ENCODE measurements around the gene NYNRIN. TPM values are rescaled to one million over a fixed set of nuclear protein-coding genes. Genes with fewer than 3 reads are reported as not detected.

Gene NYNRIN
- total RNA-seq, 1 donor from 2014 or later, result 15.5 TPM

DNA sequence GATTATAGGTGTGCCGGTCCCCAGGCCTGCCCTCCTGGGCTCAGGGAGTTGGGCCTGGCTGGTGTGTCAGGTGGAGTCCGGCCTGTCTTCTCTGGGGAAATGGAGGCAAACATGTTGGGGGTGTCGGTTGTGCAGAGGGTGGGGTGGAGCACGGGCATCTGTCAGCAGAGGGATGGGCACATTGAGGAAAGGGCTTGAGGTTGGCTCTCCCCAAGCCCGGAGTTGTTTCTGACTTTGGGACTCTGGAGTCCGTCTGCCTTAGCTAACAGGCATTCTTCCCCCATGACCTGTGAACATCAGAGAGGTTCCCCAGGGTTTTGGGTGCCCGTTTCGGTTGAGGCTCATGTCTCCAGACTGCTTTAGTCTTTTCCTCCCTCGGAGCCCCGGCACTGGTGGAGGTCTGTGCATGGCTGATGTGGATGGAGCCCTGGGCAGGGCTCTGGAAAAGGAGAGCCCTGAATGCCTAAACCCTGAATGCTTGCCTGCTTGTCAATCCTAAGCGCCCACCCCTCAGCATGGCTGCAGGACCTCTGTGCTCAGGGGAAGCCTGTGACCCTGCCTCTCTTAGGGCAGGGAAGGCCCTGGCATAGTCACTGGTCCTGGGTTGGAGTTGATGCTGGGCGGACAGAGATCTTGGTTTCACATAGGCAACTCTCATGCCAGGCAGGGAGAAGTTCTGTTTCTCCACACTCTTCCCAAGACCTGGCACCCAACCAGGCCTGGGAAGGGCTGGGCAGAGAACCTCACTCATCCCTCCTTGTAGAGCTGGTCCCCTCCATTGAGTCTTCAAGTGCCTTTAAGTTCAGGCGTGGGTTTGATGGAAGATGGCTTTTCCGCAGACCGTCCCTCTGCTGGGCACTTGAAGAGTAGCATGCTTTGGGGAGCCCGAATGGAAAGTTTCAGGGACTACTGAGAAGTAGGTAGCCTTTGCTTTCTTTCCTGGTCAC, 12.9 kb downstream of the NYNRIN start:
- peak; percentile 68 for DNase-seq (ENCODE audit: low spot score)

DNA sequence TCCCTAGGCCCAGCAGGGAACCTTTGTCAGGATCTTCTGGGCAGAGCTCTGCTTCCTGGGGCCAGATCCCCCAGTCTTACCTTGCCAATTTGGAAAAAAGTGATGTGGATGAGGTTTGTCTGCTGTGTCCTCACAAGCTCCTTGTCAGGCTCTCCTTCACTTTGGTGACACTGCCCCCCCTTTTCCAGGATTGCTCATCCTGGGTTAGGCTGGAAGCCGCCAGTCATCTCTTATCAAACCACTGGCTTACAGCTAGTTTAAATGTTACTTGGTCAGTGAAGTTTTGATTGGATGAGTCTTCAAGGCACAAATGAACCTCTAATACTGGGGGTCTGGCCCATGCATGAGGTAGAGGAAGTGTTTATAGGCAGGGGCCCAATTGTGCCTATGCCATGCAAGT, 15.3 kb downstream of the NYNRIN start:
- Mint-ChIP-seq H3K27me3 (ENCODE audit: insufficient read depth, low read depth) (peaks cover 8% of the 10 kb centered on the region), H3K9me3 (no peaks in the 10 kb centered on the region), H3K4me1 (peaks cover 3% of the 10 kb centered on the region), H3K36me3 (peaks cover 6% of the 10 kb centered on the region), H3K27ac (no peak overlapping the region), H3K4me3 (peak overlapping the region; percentile 18)
- Histone ChIP-seq H3K36me3 (no peaks in the 10 kb centered on the region), H4K20me1 (ENCODE audit: low read depth) (peaks cover 8% of the 10 kb centered on the region), H3F3A (ENCODE audit: low read depth) (no peaks in the 10 kb centered on the region), H3K4me1 (no peaks in the 10 kb centered on the region), H3K79me2 (ENCODE audit: low read depth) (no peaks in the 10 kb centered on the region), H3K27me3 (peaks cover 4% of the 10 kb centered on the region), H3K9me3 (ENCODE audit: low read depth) (no peaks in the 10 kb centered on the region), H3K9ac (no peak overlapping the region), H3K4me3 (no peak overlapping the region), H3K27ac (no peak overlapping the region), H2AFZ (replicated peaks) (no peak overlapping the region), H3K4me2 (no peak overlapping the region)
- no peak for DNase-seq (ENCODE audit: low spot score)
- TF ChIP-seq EZH2phosphoT487 (IDR thresholded peaks at IDR 0.05) (no peak), CTCF (IDR thresholded peaks at IDR 0.05) (no peak), EZH2 (IDR thresholded peaks at IDR 0.05) (no peak)

More for the DNA sequence above, 12.9 kb downstream of the NYNRIN start:
- no peaks in the 10 kb centered on the region for H3K9me3 Mint-ChIP-seq
- no peaks in the 10 kb centered on the region for H3K9me3 ChIP-seq (ENCODE audit: low read depth)
- H3K4me1 Mint-ChIP-seq, result peaks cover 3% of the 10 kb centered on the region
- H3K4me3 ChIP-seq, result no peak overlapping the region
- H3K4me2 ChIP-seq, result no peak overlapping the region
- no peak overlapping the region for H3K4me3 Mint-ChIP-seq
- no peaks in the 10 kb centered on the region for H3K27me3 ChIP-seq
- peaks cover 4% of the 10 kb centered on the region for H4K20me1 ChIP-seq (ENCODE audit: low read depth)
- H2AFZ ChIP-seq (replicated peaks), result no peak overlapping the region
- H3K4me1 ChIP-seq, result no peaks in the 10 kb centered on the region
- peaks cover 7% of the 10 kb centered on the region for H3K27me3 Mint-ChIP-seq (ENCODE audit: insufficient read depth, low read depth)
- no peak overlapping the region for H3K9ac ChIP-seq
- no peaks in the 10 kb centered on the region for H3F3A ChIP-seq (ENCODE audit: low read depth)
- no peaks in the 10 kb centered on the region for H3K79me2 ChIP-seq (ENCODE audit: low read depth)
- no peak overlapping the region for H3K27ac Mint-ChIP-seq
- no peak overlapping the region for H3K27ac ChIP-seq
- TF ChIP-seq EZH2 (IDR thresholded peaks at IDR 0.05), result no peak
- TF ChIP-seq CTCF (IDR thresholded peaks at IDR 0.05), result peak; percentile 68
- TF ChIP-seq EZH2phosphoT487 (IDR thresholded peaks at IDR 0.05), result no peak
- H3K36me3 ChIP-seq, result no peaks in the 10 kb centered on the region
- peaks cover 6% of the 10 kb centered on the region for H3K36me3 Mint-ChIP-seq

- Histone ChIP-seq H3K4me2 (no peak overlapping the region), H4K20me1 (ENCODE audit: low read depth) (peaks cover 8% of the 10 kb centered on the region), H2AFZ (replicated peaks) (no peak overlapping the region), H3K9me3 (ENCODE audit: low read depth) (no peaks in the 10 kb centered on the region), H3K27ac (no peak overlapping the region), H3K9ac (no peak overlapping the region), H3K4me1 (no peaks in the 10 kb centered on the region), H3F3A (ENCODE audit: low read depth) (no peaks in the 10 kb centered on the region), H3K36me3 (no peaks in the 10 kb centered on the region), H3K27me3 (peaks cover 11% of the 10 kb centered on the region), H3K4me3 (no peak overlapping the region), H3K79me2 (ENCODE audit: low read depth) (no peaks in the 10 kb centered on the region)
- no peak overlapping the region for H3K27ac Mint-ChIP-seq
- peaks cover 3% of the 10 kb centered on the region for H3K4me1 Mint-ChIP-seq
- TF ChIP-seq CTCF (IDR thresholded peaks at IDR 0.05) (no peak), EZH2 (IDR thresholded peaks at IDR 0.05) (no peak), EZH2phosphoT487 (IDR thresholded peaks at IDR 0.05) (no peak)
- H3K27me3 Mint-ChIP-seq (ENCODE audit: insufficient read depth, low read depth), result peaks cover 8% of the 10 kb centered on the region
- no peak for DNase-seq (ENCODE audit: low spot score)
- H3K4me3 Mint-ChIP-seq, result no peak overlapping the region
- H3K36me3 Mint-ChIP-seq, result peaks cover 6% of the 10 kb centered on the region
- no peaks in the 10 kb centered on the region for H3K9me3 Mint-ChIP-seq
These were observed 16.1 kb downstream of the NYNRIN start for GRCh38 chr14:24414732-24415420.
